AG10803 (cell line): ENCODE data around the gene GRIK2.
A peak's percentile ranks its signal among the peaks of the same experiment; 100 is the strongest.

Source experiments
- DNase-seq: peaks from one replicate; pipeline ENCODE4 v3.0.0; 2010; ENCODE audit warnings: low read depth
- H3K4me3 ChIP-seq: 2 replicates; pipeline ENCODE4 v1.5.1; 2011; ENCODE audit warnings: mild to moderate bottlenecking, low read length, control low read depth
- TF ChIP-seq, protein P1 (sequence below): conservative IDR thresholded peaks from 2 replicates; pipeline ENCODE4 v1.5.1; 2011; ENCODE audit warnings: mild to moderate bottlenecking, low read length, control low read depth, inconsistent platforms

Gene GRIK2

DNA sequence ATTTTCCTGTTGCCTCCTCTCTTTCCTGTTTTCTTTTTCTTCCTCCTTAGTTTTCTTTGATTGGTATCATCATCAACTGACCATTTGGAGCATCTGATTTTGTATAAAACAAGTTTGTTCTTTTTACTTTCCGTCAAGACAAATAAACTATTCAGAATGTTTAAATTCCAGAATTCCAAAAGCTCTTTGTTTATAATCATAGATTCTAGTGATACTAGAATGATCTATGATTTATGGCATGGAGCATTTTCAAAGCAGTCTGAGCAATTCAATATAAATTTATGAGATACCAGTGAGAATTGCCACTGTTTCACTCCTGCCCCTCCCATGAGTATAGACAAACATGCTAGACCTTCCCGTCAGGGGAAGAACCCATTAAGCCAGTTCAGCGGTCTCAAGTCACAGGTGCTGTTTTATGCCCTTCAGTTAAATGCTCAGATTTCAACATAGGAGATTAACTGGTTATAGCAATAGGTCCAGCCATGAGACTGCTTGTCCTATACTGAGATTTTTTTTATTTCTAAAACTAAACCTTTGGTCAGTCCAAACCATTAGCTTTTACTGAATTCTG, 60.7 kb downstream of the GRIK2 start:
- no peak overlapping the region for H3K4me3 ChIP-seq
- TF ChIP-seq, protein P1, sequence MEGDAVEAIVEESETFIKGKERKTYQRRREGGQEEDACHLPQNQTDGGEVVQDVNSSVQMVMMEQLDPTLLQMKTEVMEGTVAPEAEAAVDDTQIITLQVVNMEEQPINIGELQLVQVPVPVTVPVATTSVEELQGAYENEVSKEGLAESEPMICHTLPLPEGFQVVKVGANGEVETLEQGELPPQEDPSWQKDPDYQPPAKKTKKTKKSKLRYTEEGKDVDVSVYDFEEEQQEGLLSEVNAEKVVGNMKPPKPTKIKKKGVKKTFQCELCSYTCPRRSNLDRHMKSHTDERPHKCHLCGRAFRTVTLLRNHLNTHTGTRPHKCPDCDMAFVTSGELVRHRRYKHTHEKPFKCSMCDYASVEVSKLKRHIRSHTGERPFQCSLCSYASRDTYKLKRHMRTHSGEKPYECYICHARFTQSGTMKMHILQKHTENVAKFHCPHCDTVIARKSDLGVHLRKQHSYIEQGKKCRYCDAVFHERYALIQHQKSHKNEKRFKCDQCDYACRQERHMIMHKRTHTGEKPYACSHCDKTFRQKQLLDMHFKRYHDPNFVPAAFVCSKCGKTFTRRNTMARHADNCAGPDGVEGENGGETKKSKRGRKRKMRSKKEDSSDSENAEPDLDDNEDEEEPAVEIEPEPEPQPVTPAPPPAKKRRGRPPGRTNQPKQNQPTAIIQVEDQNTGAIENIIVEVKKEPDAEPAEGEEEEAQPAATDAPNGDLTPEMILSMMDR: no peak
- DNase-seq: no peak

DNA sequence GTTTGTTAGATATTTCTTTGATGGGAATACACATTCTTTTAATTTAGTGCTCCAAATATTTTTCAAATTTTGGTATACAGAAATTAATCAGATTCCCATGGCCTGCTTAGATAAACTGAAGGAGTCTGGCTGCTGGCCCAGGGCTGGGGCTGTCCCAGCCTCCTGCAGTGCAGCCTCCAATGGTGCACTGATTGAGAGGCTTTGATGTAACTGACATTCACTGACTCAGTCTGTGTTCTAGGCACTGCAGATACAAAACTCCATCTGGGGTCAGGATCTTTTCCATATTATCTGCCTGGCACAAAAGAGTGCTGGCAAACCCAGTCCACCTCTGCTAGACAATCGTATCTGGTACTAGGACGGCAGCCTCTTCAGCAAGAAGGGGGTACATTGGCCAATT, 64.8 kb downstream of the GRIK2 start:
- no peak overlapping the region for H3K4me3 ChIP-seq
- TF ChIP-seq, protein P1: no peak
- peak; percentile 43 for DNase-seq

DNA sequence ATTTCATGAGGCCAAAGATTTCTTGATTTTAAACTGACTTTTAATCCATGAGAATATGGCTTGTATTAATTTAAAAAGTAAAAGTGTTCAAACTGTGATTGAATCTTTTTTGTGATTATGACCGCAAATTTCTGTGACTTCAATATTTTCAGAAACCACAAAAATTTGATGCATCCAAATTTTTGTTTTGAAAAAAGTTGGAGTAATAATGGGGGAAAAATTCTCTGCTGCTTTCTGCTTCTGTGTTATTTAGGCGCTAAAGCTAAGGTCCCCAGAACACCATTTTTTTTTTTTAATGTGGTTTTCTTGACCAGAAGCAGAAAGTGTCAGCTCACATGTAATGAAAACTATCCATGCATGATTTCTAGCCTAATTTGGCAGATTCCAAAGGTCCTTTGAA, 65.3 kb downstream of the GRIK2 start:
- DNase-seq: no peak
- TF ChIP-seq, protein P1: no peak
- no peak overlapping the region for H3K4me3 ChIP-seq

DNA sequence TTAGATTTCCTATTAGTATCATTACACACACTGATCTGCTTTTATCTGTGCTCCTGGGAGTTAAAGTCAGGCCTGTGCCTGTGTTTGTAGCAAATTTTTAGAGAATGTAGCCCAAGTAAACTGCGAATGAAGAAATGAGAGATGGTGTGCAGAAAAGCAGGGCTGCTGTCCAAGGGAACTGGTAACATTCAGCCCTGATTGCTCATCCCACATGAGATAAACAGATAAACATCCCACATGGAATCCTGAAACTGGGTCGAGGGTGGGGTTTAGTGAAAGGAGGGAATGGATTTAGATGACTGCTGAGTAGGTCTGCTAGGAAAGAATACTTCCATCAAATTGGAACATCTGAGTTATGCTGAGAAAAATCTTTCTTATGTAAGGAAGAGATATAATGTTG, 69.1 kb downstream of the GRIK2 start:
- TF ChIP-seq, protein P1: no peak
- H3K4me3 ChIP-seq: no peak overlapping the region
- DNase-seq: peak; percentile 37

DNA sequence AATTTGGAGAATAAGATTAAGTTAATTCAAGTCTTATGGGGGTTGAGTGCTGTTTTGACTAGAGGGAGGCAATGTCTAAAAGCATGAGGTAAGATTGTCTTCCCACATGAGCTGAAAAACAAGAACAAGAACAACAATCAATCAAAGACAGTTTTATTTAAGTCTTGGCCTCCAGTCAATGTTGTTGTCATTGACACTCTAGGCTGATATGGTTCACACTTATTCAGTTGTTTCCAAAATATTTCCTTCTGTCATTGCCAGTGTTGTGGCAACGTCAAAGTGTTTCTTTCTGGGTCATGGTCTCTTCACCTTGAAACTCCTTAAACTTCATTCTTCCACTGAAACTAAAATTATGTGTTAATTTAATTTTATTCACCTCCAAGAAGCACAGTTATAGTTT, 72.4 kb downstream of the GRIK2 start:
- no peak for DNase-seq
- TF ChIP-seq, protein P1: no peak
- no peak overlapping the region for H3K4me3 ChIP-seq

DNA sequence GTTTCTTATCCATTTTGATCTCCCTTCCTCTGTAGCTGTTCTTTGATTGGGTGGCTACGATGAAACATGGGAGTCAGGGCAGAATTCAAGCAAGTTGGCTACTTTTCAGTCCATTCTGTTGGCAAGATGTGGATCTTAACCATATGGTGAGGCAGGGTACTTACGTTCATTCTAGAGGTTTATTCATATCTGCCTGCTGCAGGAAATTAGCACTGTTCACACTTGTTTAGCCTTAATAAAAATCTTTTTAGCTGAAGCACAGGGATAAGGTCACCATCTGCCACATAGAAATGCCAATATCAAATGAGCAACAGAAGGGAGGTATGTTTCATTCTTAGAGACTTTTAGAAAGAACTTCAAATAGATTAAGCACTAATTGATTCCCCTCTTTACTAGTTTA, 83.9 kb downstream of the GRIK2 start:
- H3K4me3 ChIP-seq: no peak overlapping the region
- TF ChIP-seq, protein P1: no peak
- DNase-seq: peak; percentile 0

DNA sequence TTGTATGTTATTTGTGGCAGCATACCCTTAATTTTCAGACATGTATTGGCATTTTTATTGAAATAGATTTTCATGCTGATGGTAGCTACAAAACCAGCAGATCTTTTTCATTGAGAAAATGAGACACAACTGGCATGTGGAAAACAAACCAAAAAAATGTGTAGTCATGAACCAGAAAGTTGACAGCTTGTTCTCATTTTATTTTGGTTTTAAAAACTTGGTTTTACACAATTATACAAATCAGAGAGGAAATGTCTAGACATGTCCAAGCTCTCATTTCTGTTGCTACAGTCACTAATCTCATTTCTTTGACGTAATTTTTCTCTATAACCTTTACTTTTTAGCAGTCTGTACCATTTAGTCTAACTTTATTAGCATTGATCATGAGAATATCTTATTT, 85.4 kb downstream of the GRIK2 start:
- DNase-seq: peak; percentile 47
- TF ChIP-seq, protein P1: no peak
- no peak overlapping the region for H3K4me3 ChIP-seq
